ENCODE results near the gene LYL1.
A peak's percentile ranks its signal among the peaks of the same experiment; 100 is the strongest.

The LYL1 gene

GRCh38 chr19:13069415-13070359 lies 33.0 kb downstream of the LYL1 start:
- H3K27ac ChIP-seq (ENCODE audit: low read depth, low read length), result peak overlapping the region; percentile 21
- H3K36me3 ChIP-seq (ENCODE audit: control insufficient read depth, insufficient read depth, low read length), result peaks cover 13% of the 10 kb centered on the region
- H3K9ac ChIP-seq (ENCODE audit: low read length), result no peak overlapping the region
- H3K4me1 ChIP-seq (ENCODE audit: control insufficient read depth, insufficient read depth, low read length), result peaks cover 53% of the 10 kb centered on the region
- no peak overlapping the region for H3K4me3 ChIP-seq (ENCODE audit: low read length)
- no peaks in the 10 kb centered on the region for H3K27me3 ChIP-seq (ENCODE audit: control insufficient read depth, insufficient read depth, low read length)

GRCh38 chr19:13068085-13068846 lies 34.4 kb downstream of the LYL1 start:
- H3K4me3 ChIP-seq (ENCODE audit: low read length), result no peak overlapping the region
- H3K9ac ChIP-seq (ENCODE audit: low read length), result no peak overlapping the region
- H3K4me1 ChIP-seq (ENCODE audit: control insufficient read depth, insufficient read depth, low read length), result peaks cover 67% of the 10 kb centered on the region
- H3K27ac ChIP-seq (ENCODE audit: low read depth, low read length), result peak overlapping the region; percentile 35
- peaks cover 6% of the 10 kb centered on the region for H3K36me3 ChIP-seq (ENCODE audit: control insufficient read depth, insufficient read depth, low read length)
- no peaks in the 10 kb centered on the region for H3K27me3 ChIP-seq (ENCODE audit: control insufficient read depth, insufficient read depth, low read length)

DNA sequence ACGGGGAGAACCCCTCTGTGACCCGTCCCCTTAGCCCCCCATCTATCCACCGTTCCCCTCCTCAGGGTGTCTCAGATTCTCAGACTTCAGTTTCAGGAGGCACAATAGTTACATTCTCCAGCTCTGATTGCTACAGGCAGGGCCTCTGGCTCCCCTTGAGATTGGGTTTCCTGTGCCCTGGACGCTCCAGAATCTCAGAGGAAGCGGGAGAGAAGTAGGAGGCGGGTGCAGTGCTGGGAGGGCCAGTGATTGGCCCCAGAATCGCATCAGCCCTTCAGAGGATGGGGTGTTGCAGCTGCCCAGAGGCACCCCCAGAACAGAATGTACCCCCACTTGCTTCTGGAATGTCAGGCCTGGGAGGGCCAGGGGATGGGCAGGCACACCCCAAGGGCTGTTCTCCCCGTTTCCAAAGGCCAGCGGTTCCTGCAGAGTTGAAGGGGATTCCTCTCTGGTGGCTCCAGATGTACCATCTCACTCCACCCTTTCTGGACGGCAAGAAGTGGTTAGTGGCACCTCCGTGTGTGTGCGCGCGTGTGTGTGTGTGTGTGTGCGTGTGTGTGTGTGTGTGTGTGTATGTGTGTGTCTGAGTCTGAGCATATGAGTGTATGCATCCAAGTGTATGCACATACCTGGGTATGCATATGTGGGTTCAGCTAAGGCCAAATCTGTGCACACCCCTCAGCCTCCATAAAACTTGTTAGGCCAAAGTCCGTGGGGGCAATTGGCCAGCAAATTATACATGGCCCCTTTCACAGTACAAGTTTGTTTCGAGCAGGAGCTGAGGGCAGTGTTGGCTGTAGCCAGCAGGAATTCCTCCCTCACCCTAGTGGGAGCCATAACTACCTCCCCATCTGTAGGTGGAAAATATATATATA lies 35.5 kb downstream of the LYL1 start:
- H3K4me3 ChIP-seq (ENCODE audit: low read length), result peak overlapping the region; percentile 3
- H3K36me3 ChIP-seq (ENCODE audit: control insufficient read depth, insufficient read depth, low read length), result no peaks in the 10 kb centered on the region
- no peaks in the 10 kb centered on the region for H3K27me3 ChIP-seq (ENCODE audit: control insufficient read depth, insufficient read depth, low read length)
- no peak overlapping the region for H3K9ac ChIP-seq (ENCODE audit: low read length)
- peaks cover 72% of the 10 kb centered on the region for H3K4me1 ChIP-seq (ENCODE audit: control insufficient read depth, insufficient read depth, low read length)
- H3K27ac ChIP-seq (ENCODE audit: low read depth, low read length), result peak overlapping the region; percentile 7

DNA sequence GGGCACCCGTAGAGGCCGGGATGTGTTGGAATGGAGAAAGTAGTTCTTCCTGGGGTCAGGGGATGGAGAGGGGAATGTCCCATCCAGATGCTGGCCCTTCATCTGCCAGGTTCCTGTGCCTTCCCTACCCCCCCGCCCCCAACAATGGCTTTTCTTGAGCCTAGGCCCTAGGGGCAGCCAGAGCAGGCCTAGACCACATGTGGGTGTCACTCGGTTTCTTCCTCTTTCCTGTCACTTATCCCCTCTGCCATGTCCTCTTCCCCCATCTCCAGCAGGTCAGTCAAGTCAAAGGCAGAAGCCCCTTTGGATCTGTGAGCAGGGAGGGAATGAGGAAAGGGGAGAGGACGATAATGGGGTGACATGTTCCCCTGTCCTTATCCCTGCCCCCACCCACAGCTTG lies 36.4 kb downstream of the LYL1 start:
- H3K9ac ChIP-seq (ENCODE audit: low read length), result no peak overlapping the region
- H3K27ac ChIP-seq (ENCODE audit: low read depth, low read length), result peak overlapping the region; percentile 16
- H3K27me3 ChIP-seq (ENCODE audit: control insufficient read depth, insufficient read depth, low read length), result no peaks in the 10 kb centered on the region
- H3K36me3 ChIP-seq (ENCODE audit: control insufficient read depth, insufficient read depth, low read length), result no peaks in the 10 kb centered on the region
- no peak overlapping the region for H3K4me3 ChIP-seq (ENCODE audit: low read length)
- peaks cover 80% of the 10 kb centered on the region for H3K4me1 ChIP-seq (ENCODE audit: control insufficient read depth, insufficient read depth, low read length)

- no peaks in the 10 kb centered on the region for H3K27me3 ChIP-seq (ENCODE audit: control insufficient read depth, insufficient read depth, low read length)
- H3K4me1 ChIP-seq (ENCODE audit: control insufficient read depth, insufficient read depth, low read length), result peaks cover 87% of the 10 kb centered on the region
- H3K36me3 ChIP-seq (ENCODE audit: control insufficient read depth, insufficient read depth, low read length), result no peaks in the 10 kb centered on the region
- no peak overlapping the region for H3K4me3 ChIP-seq (ENCODE audit: low read length)
- H3K27ac ChIP-seq (ENCODE audit: low read depth, low read length), result peak overlapping the region; percentile 58
- H3K9ac ChIP-seq (ENCODE audit: low read length), result no peak overlapping the region
Measured at GRCh38 chr19:13064092-13064489, 38.6 kb downstream of the LYL1 start.

DNA sequence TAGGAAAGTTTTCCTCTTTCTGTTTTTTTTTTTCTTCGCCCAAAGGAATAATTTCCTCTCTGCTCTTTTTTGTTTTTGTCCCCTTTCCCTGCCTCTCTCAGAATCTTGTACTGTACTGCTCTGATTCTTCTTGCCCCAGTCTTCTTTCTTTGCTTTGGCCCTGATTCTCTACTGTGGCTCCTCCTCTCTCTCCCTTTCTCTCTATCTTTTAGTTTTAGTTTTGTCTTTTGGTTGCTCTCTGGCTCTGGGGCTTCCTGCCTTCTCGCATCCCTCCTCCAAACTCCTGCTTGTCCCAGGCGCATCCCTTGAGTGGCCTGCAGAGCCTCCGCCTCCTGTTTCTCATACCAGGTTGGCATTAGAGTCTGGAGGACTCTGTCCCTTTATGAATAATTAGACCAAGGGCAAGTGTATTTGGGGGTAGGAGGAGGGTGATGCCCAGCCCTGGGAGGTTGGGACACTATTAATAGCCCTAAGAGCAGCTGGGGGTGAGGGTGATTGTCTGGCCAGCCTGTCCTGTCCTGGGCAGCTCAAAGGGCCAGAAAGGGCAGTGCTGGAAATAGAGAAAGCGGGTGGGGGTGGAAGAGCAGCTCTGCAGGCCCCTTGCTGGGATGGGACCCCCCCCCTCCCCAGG lies 39.1 kb downstream of the LYL1 start:
- Histone ChIP-seq H3K27ac (ENCODE audit: low read depth, low read length) (peak overlapping the region; percentile 58), H3K27me3 (ENCODE audit: control insufficient read depth, insufficient read depth, low read length) (no peaks in the 10 kb centered on the region), H3K36me3 (ENCODE audit: control insufficient read depth, insufficient read depth, low read length) (no peaks in the 10 kb centered on the region), H3K4me1 (ENCODE audit: control insufficient read depth, insufficient read depth, low read length) (peaks cover 87% of the 10 kb centered on the region), H3K4me3 (ENCODE audit: low read length) (no peak overlapping the region), H3K9ac (ENCODE audit: low read length) (no peak overlapping the region)

DNA sequence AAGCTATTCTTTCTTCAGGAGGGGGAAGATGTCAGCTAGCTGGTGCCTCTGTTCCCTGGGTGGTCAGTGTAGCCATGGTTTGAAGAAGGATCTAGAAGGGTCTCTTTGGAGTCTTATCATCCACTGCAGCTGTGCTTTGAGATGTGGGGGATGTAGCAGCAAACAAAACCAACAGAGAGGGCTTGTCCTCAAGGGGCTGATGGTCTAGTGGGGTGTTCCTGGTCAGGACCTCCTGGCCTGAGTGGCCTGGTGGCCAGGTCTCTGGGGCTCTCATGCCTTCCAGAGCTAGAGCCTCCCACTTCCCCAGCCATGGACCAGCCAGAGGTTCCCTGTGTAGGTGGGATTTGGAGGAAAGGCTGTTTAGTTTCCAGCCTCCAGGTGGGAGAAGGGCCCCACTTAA lies 40.3 kb downstream of the LYL1 start:
- no peak overlapping the region for H3K4me3 ChIP-seq (ENCODE audit: low read length)
- peaks cover 85% of the 10 kb centered on the region for H3K4me1 ChIP-seq (ENCODE audit: control insufficient read depth, insufficient read depth, low read length)
- no peaks in the 10 kb centered on the region for H3K27me3 ChIP-seq (ENCODE audit: control insufficient read depth, insufficient read depth, low read length)
- H3K36me3 ChIP-seq (ENCODE audit: control insufficient read depth, insufficient read depth, low read length), result no peaks in the 10 kb centered on the region
- H3K9ac ChIP-seq (ENCODE audit: low read length), result no peak overlapping the region
- no peak overlapping the region for H3K27ac ChIP-seq (ENCODE audit: low read depth, low read length)

GRCh38 chr19:13060964-13061927 lies 41.4 kb downstream of the LYL1 start:
- peak overlapping the region; percentile 37 for H3K9ac ChIP-seq (ENCODE audit: low read length)
- peak overlapping the region; percentile 73 for H3K4me3 ChIP-seq (ENCODE audit: low read length)
- H3K36me3 ChIP-seq (ENCODE audit: control insufficient read depth, insufficient read depth, low read length), result no peaks in the 10 kb centered on the region
- no peaks in the 10 kb centered on the region for H3K27me3 ChIP-seq (ENCODE audit: control insufficient read depth, insufficient read depth, low read length)
- H3K4me1 ChIP-seq (ENCODE audit: control insufficient read depth, insufficient read depth, low read length), result peaks cover 87% of the 10 kb centered on the region
- peak overlapping the region; percentile 67 for H3K27ac ChIP-seq (ENCODE audit: low read depth, low read length)

DNA sequence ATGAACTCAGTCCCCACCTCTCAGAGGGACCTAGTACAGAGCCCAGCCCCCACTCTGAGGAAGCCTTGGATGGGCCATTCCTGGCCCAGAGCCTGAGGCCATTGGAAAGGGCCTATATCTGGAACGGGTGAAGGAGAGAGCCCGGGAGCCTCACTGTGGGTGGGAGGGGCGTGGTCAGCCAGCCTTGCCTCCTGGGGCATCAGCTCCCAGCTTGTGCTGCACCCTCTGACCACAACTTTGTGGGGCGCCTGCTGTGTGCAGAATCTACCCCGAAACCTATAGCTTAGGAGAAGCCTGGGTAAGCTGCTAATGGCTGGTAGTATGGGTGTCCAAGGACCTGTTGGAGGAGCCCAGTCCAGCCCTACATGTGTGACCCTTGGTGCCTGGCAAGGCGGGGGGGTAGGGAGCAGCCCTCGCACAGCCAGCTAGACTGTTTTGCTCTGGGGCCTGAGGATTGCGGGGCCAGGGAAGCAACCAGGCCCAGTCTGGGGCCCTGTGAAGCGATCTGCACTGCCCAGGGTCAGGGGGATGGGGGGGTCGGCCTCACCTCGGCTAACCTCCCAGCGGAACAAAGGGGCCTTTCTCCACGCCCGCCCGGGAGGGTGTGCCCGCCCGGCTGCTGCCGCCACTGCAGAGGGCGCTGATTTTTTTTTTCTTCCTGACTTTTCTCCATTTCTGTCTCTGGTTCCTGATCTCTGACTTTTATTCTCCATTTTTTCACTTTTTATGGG lies 42.3 kb downstream of the LYL1 start:
- Histone ChIP-seq H3K4me1 (ENCODE audit: control insufficient read depth, insufficient read depth, low read length) (peaks cover 87% of the 10 kb centered on the region), H3K27me3 (ENCODE audit: control insufficient read depth, insufficient read depth, low read length) (no peaks in the 10 kb centered on the region), H3K36me3 (ENCODE audit: control insufficient read depth, insufficient read depth, low read length) (no peaks in the 10 kb centered on the region), H3K27ac (ENCODE audit: low read depth, low read length) (peak overlapping the region; percentile 67), H3K4me3 (ENCODE audit: low read length) (peak overlapping the region; percentile 73), H3K9ac (ENCODE audit: low read length) (no peak overlapping the region)

GRCh38 chr19:13058951-13059660 lies 43.6 kb downstream of the LYL1 start:
- Histone ChIP-seq H3K4me3 (ENCODE audit: low read length) (no peak overlapping the region), H3K27me3 (ENCODE audit: control insufficient read depth, insufficient read depth, low read length) (no peaks in the 10 kb centered on the region), H3K4me1 (ENCODE audit: control insufficient read depth, insufficient read depth, low read length) (peaks cover 84% of the 10 kb centered on the region), H3K36me3 (ENCODE audit: control insufficient read depth, insufficient read depth, low read length) (no peaks in the 10 kb centered on the region), H3K27ac (ENCODE audit: low read depth, low read length) (peak overlapping the region; percentile 76), H3K9ac (ENCODE audit: low read length) (no peak overlapping the region)
